ENCODE measurements around the gene GOLGA1. TPM values are rescaled to one million over a fixed set of nuclear protein-coding genes. Genes with fewer than 3 reads are reported as not detected.

The GOLGA1 gene
- total RNA-seq, 2 experiments from 2014 or later: 19.0 to 19.2 TPM

GRCh38 chr9:124835026-124835557 lies 105.8 kb downstream of the GOLGA1 start:
- Histone ChIP-seq H3K9me2 (ENCODE audit: insufficient read depth, low read length) (no peaks in the 10 kb centered on the region), H3K9me3 (ENCODE audit: low read length) (no peaks in the 10 kb centered on the region), H3K4me1 (ENCODE audit: insufficient read depth, low read length, poor library complexity, severe bottlenecking) (no peaks in the 10 kb centered on the region), H3K4me2 (ENCODE audit: low read length) (no peak overlapping the region), H3K27ac (ENCODE audit: low read depth, low read length, poor library complexity, severe bottlenecking) (no peak overlapping the region), H3K36me3 (ENCODE audit: insufficient read depth, low read length) (no peaks in the 10 kb centered on the region), H3K79me2 (ENCODE audit: insufficient read depth, low read depth, low read length) (no peaks in the 10 kb centered on the region), H3K4me3 (ENCODE audit: low read depth, low read length, poor library complexity, severe bottlenecking) (no peak overlapping the region), H4K20me1 (ENCODE audit: insufficient read depth, low read length) (no peaks in the 10 kb centered on the region), H2AFZ (ENCODE audit: low read length) (no peak overlapping the region)
- CTCF ChIA-PET (ENCODE audit: unreplicated experiment): interaction anchor here (0.6 kb wide), 1 partner anchor 11 kb away, joined by 3 read pairs; no protein-coding TSS in a partner anchor
- no peak for DNase-seq (ENCODE audit: low spot score)
- intact Hi-C loops (cut with micrococcal nuclease; ENCODE audit: unreplicated experiment): no loop called here
- BruUV-seq (replicated peaks): no TSS peak
- TF ChIP-seq, protein P1, sequence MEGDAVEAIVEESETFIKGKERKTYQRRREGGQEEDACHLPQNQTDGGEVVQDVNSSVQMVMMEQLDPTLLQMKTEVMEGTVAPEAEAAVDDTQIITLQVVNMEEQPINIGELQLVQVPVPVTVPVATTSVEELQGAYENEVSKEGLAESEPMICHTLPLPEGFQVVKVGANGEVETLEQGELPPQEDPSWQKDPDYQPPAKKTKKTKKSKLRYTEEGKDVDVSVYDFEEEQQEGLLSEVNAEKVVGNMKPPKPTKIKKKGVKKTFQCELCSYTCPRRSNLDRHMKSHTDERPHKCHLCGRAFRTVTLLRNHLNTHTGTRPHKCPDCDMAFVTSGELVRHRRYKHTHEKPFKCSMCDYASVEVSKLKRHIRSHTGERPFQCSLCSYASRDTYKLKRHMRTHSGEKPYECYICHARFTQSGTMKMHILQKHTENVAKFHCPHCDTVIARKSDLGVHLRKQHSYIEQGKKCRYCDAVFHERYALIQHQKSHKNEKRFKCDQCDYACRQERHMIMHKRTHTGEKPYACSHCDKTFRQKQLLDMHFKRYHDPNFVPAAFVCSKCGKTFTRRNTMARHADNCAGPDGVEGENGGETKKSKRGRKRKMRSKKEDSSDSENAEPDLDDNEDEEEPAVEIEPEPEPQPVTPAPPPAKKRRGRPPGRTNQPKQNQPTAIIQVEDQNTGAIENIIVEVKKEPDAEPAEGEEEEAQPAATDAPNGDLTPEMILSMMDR (conservative IDR thresholded peaks at IDR 0.05; ENCODE audit: low read length): no peak
- no peak for TF ChIP-seq EZH2phosphoT487 (IDR thresholded peaks at IDR 0.05; ENCODE audit: borderline replicate concordance, low read depth, low read length)
- POLR2A ChIA-PET: interaction anchor here (0.6 kb wide), 1 partner anchor 746 kb away, joined by 3 read pairs; no protein-coding TSS in a partner anchor

DNA sequence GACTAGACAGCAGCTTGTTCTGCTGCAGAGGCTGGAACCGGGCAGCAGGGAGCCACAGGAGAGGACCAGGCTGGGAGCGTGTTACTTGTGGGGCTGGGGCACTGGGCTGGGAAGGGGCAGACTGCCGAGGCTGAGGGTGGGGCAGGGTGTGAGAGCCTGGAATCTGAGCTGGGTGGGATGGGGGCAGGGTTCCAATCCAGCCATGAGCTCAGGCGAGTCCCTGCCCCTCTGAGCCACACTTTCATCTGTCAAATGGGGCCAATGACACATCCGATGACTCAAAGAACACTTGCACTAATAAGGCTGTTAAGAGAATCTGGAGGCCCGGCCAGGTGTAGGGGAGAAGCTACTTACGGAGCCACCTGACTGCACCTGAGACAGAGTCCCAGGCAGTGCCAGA lies 106.3 kb downstream of the GOLGA1 start:
- Histone ChIP-seq H4K20me1 (ENCODE audit: insufficient read depth, low read length) (no peaks in the 10 kb centered on the region), H2AFZ (ENCODE audit: low read length) (no peak overlapping the region), H3K9me2 (ENCODE audit: insufficient read depth, low read length) (no peaks in the 10 kb centered on the region), H3K4me3 (ENCODE audit: low read depth, low read length, poor library complexity, severe bottlenecking) (no peak overlapping the region), H3K4me1 (ENCODE audit: insufficient read depth, low read length, poor library complexity, severe bottlenecking) (no peaks in the 10 kb centered on the region), H3K36me3 (ENCODE audit: insufficient read depth, low read length) (no peaks in the 10 kb centered on the region), H3K4me2 (ENCODE audit: low read length) (no peak overlapping the region), H3K9me3 (ENCODE audit: low read length) (no peaks in the 10 kb centered on the region), H3K79me2 (ENCODE audit: insufficient read depth, low read depth, low read length) (no peaks in the 10 kb centered on the region), H3K27ac (ENCODE audit: low read depth, low read length, poor library complexity, severe bottlenecking) (no peak overlapping the region)
- no peak for DNase-seq (ENCODE audit: low spot score)
- ChIA-PET POLR2A (interaction anchor here (0.6 kb wide), 1 partner anchor 747 kb away, joined by 3 read pairs; no protein-coding TSS in a partner anchor), CTCF (ENCODE audit: unreplicated experiment) (interaction anchor here (0.6 kb wide), 1 partner anchor 11 kb away, joined by 3 read pairs; no protein-coding TSS in a partner anchor)
- intact Hi-C loops (cut with micrococcal nuclease; ENCODE audit: unreplicated experiment): no loop called here
- TF ChIP-seq, protein P1 (conservative IDR thresholded peaks at IDR 0.05; ENCODE audit: low read length): no peak
- no peak for TF ChIP-seq EZH2phosphoT487 (IDR thresholded peaks at IDR 0.05; ENCODE audit: borderline replicate concordance, low read depth, low read length)
- no TSS peak for BruUV-seq (replicated peaks)

DNA sequence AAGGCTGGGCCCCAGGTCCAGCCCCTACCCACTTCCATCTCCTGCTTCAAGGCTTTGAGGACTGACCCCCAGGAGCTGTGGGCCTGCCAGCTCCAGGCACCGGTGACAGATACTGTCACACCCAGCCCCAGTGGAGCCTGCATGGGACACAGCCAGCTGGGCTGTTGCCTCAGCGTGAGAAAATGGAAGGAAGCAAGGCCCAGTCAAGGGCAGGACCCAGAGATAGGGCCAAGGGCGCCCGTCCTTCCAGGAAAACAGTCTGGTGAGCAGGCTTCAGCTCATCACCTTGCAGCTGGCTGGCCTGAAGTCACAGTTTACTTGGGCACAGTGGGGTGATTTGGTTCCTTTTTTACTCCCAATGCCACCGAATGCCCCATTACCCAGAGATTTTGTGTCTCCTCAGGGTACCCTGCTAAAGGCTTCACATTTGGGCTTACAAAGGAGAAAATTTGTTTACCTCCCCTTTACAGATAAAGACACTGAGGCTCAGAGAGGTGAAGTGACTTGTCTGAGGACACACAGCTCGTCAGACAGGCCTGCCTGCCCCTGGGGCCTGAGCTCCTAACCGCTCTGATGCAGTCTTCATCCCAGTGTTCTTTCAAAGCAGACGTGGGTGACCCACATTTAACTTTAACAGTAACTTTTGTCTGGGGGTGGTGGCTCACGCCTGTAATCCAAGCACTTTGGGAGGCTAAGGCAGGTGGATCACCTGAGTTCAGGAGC lies 109.1 kb downstream of the GOLGA1 start:
- no peaks in the 10 kb centered on the region for H3K79me2 ChIP-seq (ENCODE audit: insufficient read depth, low read depth, low read length)
- H3K36me3 ChIP-seq (ENCODE audit: insufficient read depth, low read length): no peaks in the 10 kb centered on the region
- no peaks in the 10 kb centered on the region for H3K4me1 ChIP-seq (ENCODE audit: insufficient read depth, low read length, poor library complexity, severe bottlenecking)
- H3K9me3 ChIP-seq (ENCODE audit: low read length): no peaks in the 10 kb centered on the region
- H3K4me3 ChIP-seq (ENCODE audit: low read depth, low read length, poor library complexity, severe bottlenecking): no peak overlapping the region
- no peaks in the 10 kb centered on the region for H4K20me1 ChIP-seq (ENCODE audit: insufficient read depth, low read length)
- no peaks in the 10 kb centered on the region for H3K9me2 ChIP-seq (ENCODE audit: insufficient read depth, low read length)
- ChIA-PET POLR2A (interaction anchor here (0.6 kb wide), 1 partner anchor 1579 kb away, joined by 3 read pairs; no protein-coding TSS in a partner anchor), CTCF (ENCODE audit: unreplicated experiment) (no interaction called here)
- no peak for DNase-seq (ENCODE audit: low spot score)
- H3K27ac ChIP-seq (ENCODE audit: low read depth, low read length, poor library complexity, severe bottlenecking): no peak overlapping the region
- H2AFZ ChIP-seq (ENCODE audit: low read length): no peak overlapping the region
- no TSS peak for BruUV-seq (replicated peaks)
- no peak overlapping the region for H3K4me2 ChIP-seq (ENCODE audit: low read length)
- intact Hi-C loops (cut with micrococcal nuclease; ENCODE audit: unreplicated experiment): no loop called here
- no peak for TF ChIP-seq EZH2phosphoT487 (IDR thresholded peaks at IDR 0.05; ENCODE audit: borderline replicate concordance, low read depth, low read length)
- TF ChIP-seq, protein P1 (conservative IDR thresholded peaks at IDR 0.05; ENCODE audit: low read length): no peak
